ENCODE measurements around the gene PGAP6.

Gene PGAP6

DNA sequence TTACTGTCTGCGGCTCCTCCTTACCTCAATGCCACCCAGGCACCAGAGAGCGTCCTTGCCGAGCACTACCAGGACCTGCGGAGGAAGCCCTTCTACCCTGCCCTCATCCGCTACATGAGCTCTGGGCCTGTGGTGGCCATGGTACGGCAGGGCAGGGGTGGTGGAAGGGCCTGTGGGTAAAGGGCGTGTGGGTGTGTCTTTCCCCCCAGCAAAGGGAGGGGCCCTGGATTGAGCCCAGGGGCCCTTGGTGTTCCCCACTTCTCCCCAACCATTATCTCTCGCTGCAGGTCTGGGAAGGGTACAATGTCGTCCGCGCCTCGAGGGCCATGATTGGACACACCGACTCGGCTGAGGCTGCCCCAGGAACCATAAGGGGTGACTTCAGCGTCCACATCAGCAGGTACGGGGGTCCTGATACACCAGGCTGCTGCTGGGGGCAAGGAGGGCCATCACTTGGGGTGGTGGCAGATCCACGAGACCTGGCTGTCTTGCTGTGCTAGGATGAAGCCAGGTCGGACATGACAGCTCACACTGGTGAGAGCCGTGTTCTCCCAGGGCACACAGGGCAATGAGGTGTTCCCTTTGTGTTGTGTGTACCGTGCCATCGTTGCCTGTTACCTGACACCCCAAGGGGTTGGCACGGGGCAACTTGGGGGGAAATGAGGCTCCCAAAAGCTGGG, 17.7 kb upstream of the PGAP6 start:
- Histone ChIP-seq H3K27me3 (ENCODE audit: control insufficient read depth in 1 of 2, insufficient read depth in 2 of 2, low read length in 2 of 2) (no peaks in the 10 kb centered on the region), H3K9ac (ENCODE audit: low read length in 2 of 2) (no peak overlapping the region), H3K36me3 (ENCODE audit: control insufficient read depth in 2 of 2, insufficient read depth in 2 of 2, low read length in 2 of 2) (peaks cover 3 to 9% of the 10 kb centered on the region in 2 donors), H3K4me1 (ENCODE audit: control insufficient read depth, insufficient read depth, low read length) (peaks cover 21% of the 10 kb centered on the region), H3K27ac (ENCODE audit: low read length) (peak overlapping the region; percentile 78), H3K9me3 (ENCODE audit: control insufficient read depth in 2 of 2, low read length in 2 of 2) (no peaks in the 10 kb centered on the region), H3K4me3 (ENCODE audit: low read length in 2 of 2) (no peak overlapping the region)

DNA sequence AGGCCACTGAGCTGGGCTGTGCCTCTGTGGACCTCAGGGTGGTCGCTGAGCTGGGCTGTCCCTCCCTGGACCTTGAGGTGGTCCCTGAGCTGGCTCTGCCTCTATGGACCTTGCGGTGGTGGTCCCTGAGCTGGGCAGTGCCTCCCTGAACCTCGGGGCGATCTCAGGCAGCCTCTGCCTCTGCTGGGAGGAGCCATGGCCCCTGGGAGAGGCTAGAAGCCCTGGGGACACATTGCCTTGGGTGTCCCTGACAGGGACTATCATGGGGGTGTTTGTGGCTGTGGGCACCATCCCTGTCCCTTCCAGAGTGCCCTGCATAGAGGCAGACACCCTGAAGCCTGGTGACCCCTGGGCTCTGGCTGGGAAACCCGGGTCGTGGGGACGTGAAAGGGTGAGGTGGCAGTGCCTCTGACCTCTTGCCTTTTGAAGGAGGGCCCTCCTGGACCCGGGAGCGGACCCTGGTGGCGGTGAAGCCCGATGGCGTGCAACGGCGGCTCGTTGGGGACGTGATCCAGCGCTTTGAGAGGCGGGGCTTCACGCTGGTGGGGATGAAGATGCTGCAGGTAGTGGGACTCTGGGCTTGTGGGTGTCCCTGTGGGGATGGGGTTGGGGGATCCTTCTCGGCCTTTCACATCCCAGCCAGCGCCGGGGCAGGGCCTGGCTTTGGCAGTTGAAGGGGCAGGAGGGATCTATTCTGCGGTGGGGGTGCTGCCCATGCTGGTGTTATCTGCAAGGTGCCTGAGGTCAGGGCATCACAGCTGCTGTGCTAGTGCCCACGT, 17.0 kb upstream of the PGAP6 start:
- H3K27me3 ChIP-seq (ENCODE audit: control insufficient read depth in 1 of 2, insufficient read depth in 2 of 2, low read length in 2 of 2) = no peaks in the 10 kb centered on the region
- peak overlapping the region in 1 of 2 donors; percentile 67 for H3K4me3 ChIP-seq (ENCODE audit: low read length in 2 of 2)
- peaks cover 21% of the 10 kb centered on the region for H3K4me1 ChIP-seq (ENCODE audit: control insufficient read depth, insufficient read depth, low read length)
- H3K9ac ChIP-seq (ENCODE audit: low read length in 2 of 2) = peak overlapping the region in 1 of 2 donors; percentile 66
- peak overlapping the region; percentile 78 for H3K27ac ChIP-seq (ENCODE audit: low read length)
- no peaks in the 10 kb centered on the region for H3K9me3 ChIP-seq (ENCODE audit: control insufficient read depth in 2 of 2, low read length in 2 of 2)
- peaks cover 3 to 9% of the 10 kb centered on the region in 2 donors for H3K36me3 ChIP-seq (ENCODE audit: control insufficient read depth in 2 of 2, insufficient read depth in 2 of 2, low read length in 2 of 2)

DNA sequence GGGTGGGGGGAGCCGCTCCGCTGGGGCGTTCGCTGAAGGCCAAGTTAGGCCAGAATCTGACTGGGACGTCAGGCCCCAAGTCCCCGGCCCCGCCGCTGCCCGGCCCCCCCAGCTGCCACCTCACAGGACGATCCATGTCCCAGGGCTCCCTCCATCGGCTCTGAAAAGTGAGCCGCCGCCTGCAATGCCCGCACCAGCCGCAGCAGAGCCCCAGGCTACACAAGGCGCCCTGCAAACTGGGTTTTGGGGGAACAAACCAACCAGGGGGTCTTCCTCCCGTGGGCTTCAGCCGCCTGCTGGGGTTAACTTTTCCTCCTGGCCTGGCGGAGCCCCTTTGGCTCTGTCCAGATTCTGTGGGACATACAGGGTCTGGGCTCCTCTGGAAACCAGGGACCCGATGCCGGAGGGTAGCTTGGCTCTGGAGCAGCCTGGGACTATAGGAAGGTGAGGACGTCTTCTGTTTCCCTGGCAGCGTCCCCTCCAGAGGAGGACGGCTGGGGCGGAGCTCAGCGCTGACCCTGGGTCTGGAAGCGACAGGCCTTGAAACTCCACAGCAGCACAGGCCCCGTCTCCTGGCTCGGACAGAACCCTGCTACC, 16.1 kb upstream of the PGAP6 start:
- peaks cover 3 to 9% of the 10 kb centered on the region in 2 donors for H3K36me3 ChIP-seq (ENCODE audit: control insufficient read depth in 2 of 2, insufficient read depth in 2 of 2, low read length in 2 of 2)
- no peaks in the 10 kb centered on the region for H3K9me3 ChIP-seq (ENCODE audit: control insufficient read depth in 2 of 2, low read length in 2 of 2)
- no peaks in the 10 kb centered on the region for H3K27me3 ChIP-seq (ENCODE audit: control insufficient read depth in 1 of 2, insufficient read depth in 2 of 2, low read length in 2 of 2)
- H3K4me3 ChIP-seq (ENCODE audit: low read length in 2 of 2) = peak overlapping the region in 1 of 2 donors; percentile 67
- peak overlapping the region in 1 of 2 donors; percentile 66 for H3K9ac ChIP-seq (ENCODE audit: low read length in 2 of 2)
- peak overlapping the region; percentile 78 for H3K27ac ChIP-seq (ENCODE audit: low read length)
- peaks cover 21% of the 10 kb centered on the region for H3K4me1 ChIP-seq (ENCODE audit: control insufficient read depth, insufficient read depth, low read length)

DNA sequence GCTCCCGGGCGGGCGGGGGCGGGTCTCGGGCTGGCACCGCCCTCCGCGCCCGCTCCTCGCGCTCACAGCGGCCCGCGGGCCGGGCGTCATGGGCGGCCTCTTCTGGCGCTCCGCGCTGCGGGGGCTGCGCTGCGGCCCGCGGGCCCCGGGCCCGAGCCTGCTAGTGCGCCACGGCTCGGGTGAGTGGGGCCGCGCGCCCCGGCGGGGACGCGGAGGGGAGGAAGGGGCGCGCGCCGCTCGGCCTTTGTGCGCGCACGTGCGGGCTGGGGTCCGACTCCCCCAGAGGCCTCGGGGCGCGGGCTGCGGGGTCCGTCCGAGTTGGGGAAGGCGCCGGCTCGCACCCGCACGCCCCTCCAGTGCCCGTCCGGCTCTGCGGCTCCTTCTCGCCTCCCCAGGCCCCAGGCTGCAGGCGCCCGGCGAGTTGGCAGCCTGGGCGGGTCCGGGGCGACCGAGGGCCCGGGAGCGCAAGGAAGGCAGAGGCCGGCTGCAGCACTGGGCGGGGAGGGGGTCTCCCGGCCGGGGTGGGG, 15.4 kb upstream of the PGAP6 start, which contains the start of gene NME4:
Gene NME4, plus strand, starts transcription at position 65 of the 527 bp plus-strand sequence. Its CDS starts 24 bp downstream, at position 89.
- Histone ChIP-seq H3K4me3 (ENCODE audit: low read length in 2 of 2) (peak within 1 kb of the TSS; percentile 67 to 76), H3K27me3 (ENCODE audit: control insufficient read depth in 1 of 2, insufficient read depth in 2 of 2, low read length in 2 of 2) (no peaks in the 10 kb centered on the region), H3K4me1 (ENCODE audit: control insufficient read depth, insufficient read depth, low read length) (peaks cover 21% of the 10 kb centered on the region), H3K9ac (ENCODE audit: low read length in 2 of 2) (peak within 1 kb of the TSS; percentile 60 to 69), H3K9me3 (ENCODE audit: control insufficient read depth in 2 of 2, low read length in 2 of 2) (no peaks in the 10 kb centered on the region), H3K27ac (ENCODE audit: low read length) (peak within 1 kb of the TSS; percentile 78), H3K36me3 (ENCODE audit: control insufficient read depth in 2 of 2, insufficient read depth in 2 of 2, low read length in 2 of 2) (peaks cover 3 to 9% of the 10 kb centered on the region in 2 donors)

DNA sequence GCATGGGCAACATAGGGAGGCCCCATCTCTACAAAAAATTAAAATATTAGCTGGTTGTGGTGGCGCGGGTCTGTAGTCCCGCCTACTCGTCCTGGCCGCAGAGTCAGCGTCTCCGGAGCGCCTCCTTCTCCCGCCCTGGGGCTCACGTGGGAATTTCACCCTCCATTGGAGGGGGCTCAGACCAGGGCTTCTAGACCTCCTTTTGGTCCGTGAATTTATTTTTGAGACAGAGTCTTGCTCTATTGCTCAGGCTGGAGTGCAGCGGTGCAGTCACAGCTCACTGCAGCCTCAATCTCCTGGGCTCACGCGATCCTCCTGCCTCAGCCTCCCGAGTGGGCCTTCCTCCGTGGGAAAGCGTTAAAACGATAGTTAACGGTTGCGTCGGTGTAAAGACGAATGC, 14.8 kb upstream of the PGAP6 start:
- Histone ChIP-seq H3K4me3 (ENCODE audit: low read length in 2 of 2) (peak overlapping the region; percentile 67 to 76), H3K9ac (ENCODE audit: low read length in 2 of 2) (peak overlapping the region; percentile 60 to 69), H3K9me3 (ENCODE audit: control insufficient read depth in 2 of 2, low read length in 2 of 2) (no peaks in the 10 kb centered on the region), H3K36me3 (ENCODE audit: control insufficient read depth in 2 of 2, insufficient read depth in 2 of 2, low read length in 2 of 2) (peaks cover 3 to 9% of the 10 kb centered on the region in 2 donors), H3K4me1 (ENCODE audit: control insufficient read depth, insufficient read depth, low read length) (peaks cover 23% of the 10 kb centered on the region), H3K27ac (ENCODE audit: low read length) (peak overlapping the region; percentile 75), H3K27me3 (ENCODE audit: control insufficient read depth in 1 of 2, insufficient read depth in 2 of 2, low read length in 2 of 2) (no peaks in the 10 kb centered on the region)

DNA sequence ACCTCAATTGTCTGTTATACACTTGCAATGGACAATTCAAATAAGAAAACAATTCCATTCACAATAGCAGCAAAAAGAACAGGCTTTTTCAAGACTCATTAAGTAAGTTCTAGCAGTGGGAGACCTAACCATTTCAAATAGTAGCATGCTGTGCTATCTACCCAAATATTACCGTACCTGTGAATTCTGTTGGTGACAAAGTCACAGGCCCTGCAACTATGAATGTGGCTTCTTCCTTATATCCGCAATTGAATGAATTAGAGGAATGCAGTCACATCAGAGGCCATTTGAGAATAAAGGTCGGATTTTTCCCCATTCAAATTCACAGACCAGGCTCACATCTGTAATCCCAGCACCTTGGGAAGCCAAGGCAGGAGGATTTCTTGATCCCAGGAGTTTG, 14.4 kb upstream of the PGAP6 start:
- Histone ChIP-seq H3K36me3 (ENCODE audit: control insufficient read depth in 2 of 2, insufficient read depth in 2 of 2, low read length in 2 of 2) (peaks cover 3 to 9% of the 10 kb centered on the region in 2 donors), H3K27ac (ENCODE audit: low read length) (peak overlapping the region; percentile 75), H3K9me3 (ENCODE audit: control insufficient read depth in 2 of 2, low read length in 2 of 2) (no peaks in the 10 kb centered on the region), H3K9ac (ENCODE audit: low read length in 2 of 2) (peak overlapping the region in 1 of 2 donors; percentile 60), H3K4me1 (ENCODE audit: control insufficient read depth, insufficient read depth, low read length) (peaks cover 23% of the 10 kb centered on the region), H3K4me3 (ENCODE audit: low read length in 2 of 2) (peak overlapping the region in 1 of 2 donors; percentile 76), H3K27me3 (ENCODE audit: control insufficient read depth in 1 of 2, insufficient read depth in 2 of 2, low read length in 2 of 2) (no peaks in the 10 kb centered on the region)

DNA sequence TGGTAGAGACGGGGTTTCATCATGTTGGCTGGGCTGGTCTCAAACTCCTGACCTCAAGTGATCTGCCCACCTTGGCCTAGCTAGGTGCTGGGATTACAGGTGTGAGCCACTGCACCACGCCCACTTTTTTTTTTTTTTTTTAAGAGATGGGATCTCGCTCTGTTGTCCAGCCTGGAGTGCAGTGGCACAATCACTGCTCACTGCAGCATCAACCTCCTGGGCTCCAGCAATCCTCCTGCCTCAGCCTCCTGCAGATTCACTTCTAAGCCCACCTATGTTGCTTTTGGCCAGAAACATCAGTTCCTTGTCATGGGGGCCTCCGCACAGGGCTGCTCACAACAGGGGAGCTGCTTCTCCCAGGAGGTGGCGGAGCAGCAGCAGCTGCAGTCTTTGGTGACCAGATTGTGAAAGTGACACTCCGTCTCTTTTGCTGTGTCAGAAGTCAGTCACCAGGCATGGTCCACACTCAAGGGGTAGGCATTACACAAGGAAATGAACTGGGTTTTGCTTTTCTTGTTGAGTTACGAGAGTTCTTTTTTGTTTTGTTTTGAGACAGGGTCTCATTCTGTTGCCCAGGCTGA, 10.8 kb upstream of the PGAP6 start:
- H3K9ac ChIP-seq (ENCODE audit: low read length in 2 of 2) = no peak overlapping the region
- no peaks in the 10 kb centered on the region for H3K27me3 ChIP-seq (ENCODE audit: control insufficient read depth in 1 of 2, insufficient read depth in 2 of 2, low read length in 2 of 2)
- no peaks in the 10 kb centered on the region for H3K36me3 ChIP-seq (ENCODE audit: control insufficient read depth in 2 of 2, insufficient read depth in 2 of 2, low read length in 2 of 2)
- H3K4me1 ChIP-seq (ENCODE audit: control insufficient read depth, insufficient read depth, low read length) = peaks cover 13% of the 10 kb centered on the region
- no peak overlapping the region for H3K4me3 ChIP-seq (ENCODE audit: low read length in 2 of 2)
- H3K27ac ChIP-seq (ENCODE audit: low read length) = no peak overlapping the region
- H3K9me3 ChIP-seq (ENCODE audit: control insufficient read depth in 2 of 2, low read length in 2 of 2) = no peaks in the 10 kb centered on the region

DNA sequence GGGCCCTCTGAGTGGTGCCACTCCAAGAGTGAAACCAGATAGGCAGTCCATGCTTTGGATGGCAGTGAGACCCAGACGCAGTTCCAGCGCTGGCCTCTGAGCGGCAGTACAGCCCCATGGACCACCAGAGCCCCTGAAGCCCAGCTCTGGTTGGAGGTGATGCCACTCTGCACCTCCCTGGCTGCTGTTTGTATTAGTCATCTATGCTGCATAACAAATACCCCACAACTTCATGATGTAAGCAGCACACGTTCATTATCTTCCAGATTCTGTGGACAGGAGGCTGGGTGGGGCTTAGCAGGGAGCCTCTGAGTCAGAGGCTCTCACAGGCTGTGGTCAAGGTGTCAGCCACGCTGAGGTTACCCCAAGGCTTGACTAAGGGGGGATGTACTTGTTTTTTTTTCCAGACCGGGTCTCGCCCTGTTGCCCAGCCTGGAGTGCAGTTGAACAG, 10.1 kb upstream of the PGAP6 start:
- Histone ChIP-seq H3K4me1 (ENCODE audit: control insufficient read depth, insufficient read depth, low read length) (peaks cover 13% of the 10 kb centered on the region), H3K9ac (ENCODE audit: low read length in 2 of 2) (no peak overlapping the region), H3K27ac (ENCODE audit: low read length) (no peak overlapping the region), H3K36me3 (ENCODE audit: control insufficient read depth in 2 of 2, insufficient read depth in 2 of 2, low read length in 2 of 2) (no peaks in the 10 kb centered on the region), H3K27me3 (ENCODE audit: control insufficient read depth in 1 of 2, insufficient read depth in 2 of 2, low read length in 2 of 2) (no peaks in the 10 kb centered on the region), H3K9me3 (ENCODE audit: control insufficient read depth in 2 of 2, low read length in 2 of 2) (no peaks in the 10 kb centered on the region), H3K4me3 (ENCODE audit: low read length in 2 of 2) (no peak overlapping the region)

DNA sequence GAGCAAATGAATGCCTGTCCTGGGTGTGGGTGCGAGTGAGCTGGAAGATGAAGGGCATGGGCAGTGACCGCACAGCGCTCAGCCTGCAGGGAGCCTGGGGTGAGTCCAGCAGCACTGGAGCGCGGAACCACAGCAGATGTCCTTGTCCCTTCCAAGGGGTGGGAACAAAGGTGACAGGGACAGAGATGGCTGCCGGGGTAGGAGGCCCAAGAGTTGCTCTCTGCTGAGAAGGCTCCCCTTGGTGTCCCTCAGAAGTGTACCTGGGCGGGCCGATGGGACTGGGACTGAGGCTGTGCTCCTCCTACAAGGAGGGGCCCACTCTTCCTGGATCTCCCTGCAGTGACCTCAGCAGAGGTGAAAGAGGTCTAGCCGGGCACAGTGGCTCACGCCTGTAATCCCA, 7.6 kb upstream of the PGAP6 start:
- H3K27me3 ChIP-seq (ENCODE audit: control insufficient read depth in 1 of 2, insufficient read depth in 2 of 2, low read length in 2 of 2) = no peaks in the 10 kb centered on the region
- H3K9ac ChIP-seq (ENCODE audit: low read length in 2 of 2) = no peak overlapping the region
- H3K36me3 ChIP-seq (ENCODE audit: control insufficient read depth in 2 of 2, insufficient read depth in 2 of 2, low read length in 2 of 2) = no peaks in the 10 kb centered on the region
- no peaks in the 10 kb centered on the region for H3K9me3 ChIP-seq (ENCODE audit: control insufficient read depth in 2 of 2, low read length in 2 of 2)
- H3K27ac ChIP-seq (ENCODE audit: low read length) = no peak overlapping the region
- peaks cover 9% of the 10 kb centered on the region for H3K4me1 ChIP-seq (ENCODE audit: control insufficient read depth, insufficient read depth, low read length)
- H3K4me3 ChIP-seq (ENCODE audit: low read length in 2 of 2) = no peak overlapping the region

All from stomach smooth muscle (tissue), 2 donors.